GM12878 (cell line): Measurements from ENCODE around the gene MARCHF10. TPM values are rescaled to one million over a fixed set of nuclear protein-coding genes. Genes with fewer than 3 reads are reported as not detected.
A peak's percentile ranks its signal among the peaks of the same experiment; 100 is the strongest.

Experiments used
- ASH2L ChIP-seq: fragments of 300-600, 200-600 bp; sonication (generic); IDR thresholded peaks from 2 replicates; pipeline ENCODE4 v1.6.1; 2017; ENCODE audit warnings: low read depth, mild to moderate bottlenecking, borderline replicate concordance
- ATF7 ChIP-seq: fragments of 450-650 bp; IDR thresholded peaks from 2 replicates; pipeline ENCODE4 v1.6.1; 2016; ENCODE audit warnings: low read depth, mild to moderate bottlenecking
- BACH1 ChIP-seq: fragments of 450-650 bp; IDR thresholded peaks from 2 replicates; pipeline ENCODE4 v1.6.1; 2017; ENCODE audit warnings: mild to moderate bottlenecking, borderline replicate concordance
- BCLAF1 ChIP-seq: fragments of 450-650 bp; IDR thresholded peaks from 2 replicates; pipeline ENCODE4 v1.6.1; 2017; ENCODE audit warnings: antibody characterized with exemption, mild to moderate bottlenecking, moderate library complexity
- CBFB ChIP-seq: IDR thresholded peaks from 2 replicates; pipeline ENCODE4 v1.6.1; 2016; ENCODE audit warnings: antibody characterized with exemption, low read depth
- FOXK2 ChIP-seq: fragments of 450-650 bp; IDR thresholded peaks from 2 replicates; pipeline ENCODE4 v1.6.1; 2017; ENCODE audit warnings: mild to moderate bottlenecking, moderate library complexity
- GATAD2B ChIP-seq: fragments of 450-650 bp; conservative IDR thresholded peaks from 2 replicates; pipeline ENCODE4 v1.6.1; 2017; ENCODE audit warnings: low read depth, mild to moderate bottlenecking, moderate library complexity
- IRF5 ChIP-seq: fragments of 450-650 bp; IDR thresholded peaks from 2 replicates; pipeline ENCODE4 v1.6.1; 2017; ENCODE audit warnings: borderline replicate concordance
- KDM1A ChIP-seq: fragments of 200-600 bp; sonication (generic); IDR thresholded peaks from 2 replicates; pipeline ENCODE4 v1.6.1; 2016; ENCODE audit warnings: borderline replicate concordance
- NKRF ChIP-seq: fragments of 450-650 bp; conservative IDR thresholded peaks from 2 replicates; pipeline ENCODE4 v1.6.1; 2017; ENCODE audit warnings: mild to moderate bottlenecking, moderate library complexity
- PBX3 ChIP-seq: IDR thresholded peaks from 2 replicates; pipeline ENCODE4 v1.6.1; 2011; ENCODE audit warnings: mild to moderate bottlenecking, low read depth, low read length, moderate library complexity; ENCODE audit not compliant: insufficient replicate concordance
- SMAD5 ChIP-seq: IDR thresholded peaks from 2 replicates; pipeline ENCODE4 v1.6.1; 2016; ENCODE audit warnings: antibody characterized with exemption, low read depth
- SREBF1 ChIP-seq: IDR thresholded peaks from 2 replicates; pipeline ENCODE4 v1.6.1; 2012; ENCODE audit warnings: mild to moderate bottlenecking, low read length
- USF1 ChIP-seq: IDR thresholded peaks from 2 replicates; pipeline ENCODE4 v1.6.1; 2011; ENCODE audit warnings: borderline replicate concordance, low read depth, mild to moderate bottlenecking, moderate library complexity, mixed read lengths, low read length; ENCODE audit not compliant: insufficient read depth; ENCODE audit errors: extremely low read length
- YY1 ChIP-seq: IDR thresholded peaks from 2 replicates; pipeline ENCODE4 v1.6.1; 2011; ENCODE audit warnings: low read depth, mild to moderate bottlenecking, low read length
- ZBTB4 ChIP-seq: fragments of 450-650 bp; formaldehyde crosslinking; IDR thresholded peaks from 2 replicates; pipeline ENCODE4 v1.4.0; 2022; ENCODE audit warnings: mild to moderate bottlenecking, moderate library complexity
- ZNF384 ChIP-seq: IDR thresholded peaks from 2 replicates; pipeline ENCODE4 v1.6.1; 2012; ENCODE audit warnings: low read depth, mild to moderate bottlenecking, low read length, improper control_type of control experiment, borderline replicate concordance
- polyA plus RNA-seq, 11 experiments: library from polyadenylated mRNA; depleted of rRNA in 4 of 11; unstranded in 6 of 11; stranded (reverse) in 5 of 11; fragments of >200 nt; fragmentation: Nextera tagmentation in 4 of 11; fragmentation: Illumina TruSeq in 1 of 11; extraction: Ambion mirVana in 4 of 11; extraction: Trizol in 1 of 11; gene quantifications; 1 replicate in 1 of 11; 2 replicates in 10 of 11; pipeline versions ENCODE4 v1.2.1 to v1.2.3, GENCODE V29; 2011 to 2016; ENCODE audit warnings: inconsistent platforms in 2 of 11, missing spikeins in 2 of 11, low read depth in 1 of 11
- total RNA-seq, 4 experiments: library from RNA; depleted of rRNA in 3 of 4; stranded (reverse); fragments of >200 nt in 3 of 4; fragmentation: Illumina TruSeq in 1 of 4; extraction: Trizol in 1 of 4; gene quantifications; 2 replicates each; pipeline versions ENCODE4 v1.2.1 to v1.2.3, GENCODE V29; 2013 to 2021

MARCHF10 gene
- total and polyA plus RNA-seq, 10 of the 15 experiments (the other 5 are each of a cell fraction or from before 2014, with no cell fraction given): 0.11 to 0.24 TPM; not detected in 8

- TF ChIP-seq YY1 (no peak), USF1 (no peak), ASH2L (no peak), BACH1 (peak; percentile 26; the same call in 1 of the 2 replicates), SREBF1 (peak; percentile 57; the same call in 1 of the 2 replicates), KDM1A (no peak), CBFB (peak; percentile 72; the same call in 1 of the 2 replicates), GATAD2B (0 out of 2 replicates have a peak, but pooled peaks have one; percentile 32), ATF7 (peak; percentile 52; the same call in 1 of the 2 replicates), ZNF384 (no peak), ZBTB4 (CRISPR knock-in tag) (no peak), BCLAF1 (no peak), SMAD5 (no peak), FOXK2 (no peak), NKRF (no peak), IRF5 (no peak), PBX3 (peak; percentile 41)
Observed at GRCh38 chr17:62653002-62653825, 154.9 kb downstream of the MARCHF10 start (continued).
